ENCODE data around the gene CYB5R4.

Gene CYB5R4, protein sequence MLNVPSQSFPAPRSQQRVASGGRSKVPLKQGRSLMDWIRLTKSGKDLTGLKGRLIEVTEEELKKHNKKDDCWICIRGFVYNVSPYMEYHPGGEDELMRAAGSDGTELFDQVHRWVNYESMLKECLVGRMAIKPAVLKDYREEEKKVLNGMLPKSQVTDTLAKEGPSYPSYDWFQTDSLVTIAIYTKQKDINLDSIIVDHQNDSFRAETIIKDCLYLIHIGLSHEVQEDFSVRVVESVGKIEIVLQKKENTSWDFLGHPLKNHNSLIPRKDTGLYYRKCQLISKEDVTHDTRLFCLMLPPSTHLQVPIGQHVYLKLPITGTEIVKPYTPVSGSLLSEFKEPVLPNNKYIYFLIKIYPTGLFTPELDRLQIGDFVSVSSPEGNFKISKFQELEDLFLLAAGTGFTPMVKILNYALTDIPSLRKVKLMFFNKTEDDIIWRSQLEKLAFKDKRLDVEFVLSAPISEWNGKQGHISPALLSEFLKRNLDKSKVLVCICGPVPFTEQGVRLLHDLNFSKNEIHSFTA

DNA sequence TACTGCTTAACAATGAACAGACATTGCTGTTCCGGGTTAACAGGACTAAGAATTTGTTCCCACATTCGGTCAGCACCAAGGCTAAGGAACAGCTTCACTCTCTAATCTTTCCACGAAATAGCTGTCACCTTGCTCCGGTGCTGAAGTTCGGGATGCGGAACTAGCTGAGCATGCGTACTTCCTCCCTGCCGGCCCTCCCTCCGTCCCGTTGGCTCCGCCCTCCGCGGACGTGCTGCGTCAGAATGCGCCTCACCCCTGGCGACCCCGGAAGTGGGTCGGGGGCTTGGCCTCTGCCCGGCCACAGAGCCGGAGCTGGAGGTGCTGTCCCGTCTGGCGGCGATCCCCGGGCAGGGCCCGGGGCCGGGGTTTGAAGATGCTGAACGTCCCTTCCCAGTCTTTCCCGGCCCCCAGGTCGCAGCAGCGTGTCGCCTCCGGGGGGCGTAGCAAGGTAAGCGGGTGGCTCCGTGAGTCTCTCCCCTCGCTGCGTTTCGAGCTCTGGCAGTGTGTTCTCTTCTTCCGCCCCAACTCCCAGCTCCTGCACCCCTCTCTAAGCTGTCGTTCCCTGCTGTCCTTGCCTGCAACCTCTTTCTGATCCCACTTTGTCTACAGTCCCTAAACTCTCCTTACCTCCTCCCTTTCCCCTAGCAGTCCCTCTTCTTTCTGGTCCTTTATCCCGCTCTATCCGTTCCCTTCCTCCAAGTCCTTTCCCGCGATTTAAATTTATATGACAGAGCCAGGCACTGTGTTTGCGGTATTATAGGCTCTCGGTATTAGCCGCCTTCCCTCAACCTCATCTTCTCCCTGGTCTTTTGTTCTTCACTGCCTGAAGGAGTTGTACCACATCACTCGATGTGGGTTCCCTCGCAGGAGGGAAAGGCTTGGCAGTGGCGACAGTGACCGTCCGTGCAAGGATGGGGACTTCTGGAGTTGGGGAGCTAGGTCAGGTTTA is at the start of gene CYB5R4:
CYB5R4 (plus strand) TSS at position 280 of the 949 bp plus-strand sequence; CDS start at position 374, 94 bp downstream.
- CTCF ChIA-PET = interaction anchor here (0.6 to 2.4 kb wide), 12 partner anchors 8 to 1464 kb away, joined by 3 to 7 read pairs (median 3); partner anchors contain the start of gene CEP162
- POLR2A ChIA-PET = interaction anchor here (0.6 to 1.0 kb wide), 2 partner anchors 8 to 10 kb away, joined by 3 read pairs; no protein-coding TSS in a partner anchor
- DNase-seq (ENCODE audit: low read depth, low spot score) = peak; percentile 74
- peak within 1 kb of the TSS; percentile 89 for H3K4me3 ChIP-seq (ENCODE audit: low read depth, low read length)
- TF ChIP-seq, protein P1, sequence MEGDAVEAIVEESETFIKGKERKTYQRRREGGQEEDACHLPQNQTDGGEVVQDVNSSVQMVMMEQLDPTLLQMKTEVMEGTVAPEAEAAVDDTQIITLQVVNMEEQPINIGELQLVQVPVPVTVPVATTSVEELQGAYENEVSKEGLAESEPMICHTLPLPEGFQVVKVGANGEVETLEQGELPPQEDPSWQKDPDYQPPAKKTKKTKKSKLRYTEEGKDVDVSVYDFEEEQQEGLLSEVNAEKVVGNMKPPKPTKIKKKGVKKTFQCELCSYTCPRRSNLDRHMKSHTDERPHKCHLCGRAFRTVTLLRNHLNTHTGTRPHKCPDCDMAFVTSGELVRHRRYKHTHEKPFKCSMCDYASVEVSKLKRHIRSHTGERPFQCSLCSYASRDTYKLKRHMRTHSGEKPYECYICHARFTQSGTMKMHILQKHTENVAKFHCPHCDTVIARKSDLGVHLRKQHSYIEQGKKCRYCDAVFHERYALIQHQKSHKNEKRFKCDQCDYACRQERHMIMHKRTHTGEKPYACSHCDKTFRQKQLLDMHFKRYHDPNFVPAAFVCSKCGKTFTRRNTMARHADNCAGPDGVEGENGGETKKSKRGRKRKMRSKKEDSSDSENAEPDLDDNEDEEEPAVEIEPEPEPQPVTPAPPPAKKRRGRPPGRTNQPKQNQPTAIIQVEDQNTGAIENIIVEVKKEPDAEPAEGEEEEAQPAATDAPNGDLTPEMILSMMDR (IDR thresholded peaks at IDR 0.05; ENCODE audit: insufficient read depth, low read length, missing control alignments) = peak; percentile 67

DNA sequence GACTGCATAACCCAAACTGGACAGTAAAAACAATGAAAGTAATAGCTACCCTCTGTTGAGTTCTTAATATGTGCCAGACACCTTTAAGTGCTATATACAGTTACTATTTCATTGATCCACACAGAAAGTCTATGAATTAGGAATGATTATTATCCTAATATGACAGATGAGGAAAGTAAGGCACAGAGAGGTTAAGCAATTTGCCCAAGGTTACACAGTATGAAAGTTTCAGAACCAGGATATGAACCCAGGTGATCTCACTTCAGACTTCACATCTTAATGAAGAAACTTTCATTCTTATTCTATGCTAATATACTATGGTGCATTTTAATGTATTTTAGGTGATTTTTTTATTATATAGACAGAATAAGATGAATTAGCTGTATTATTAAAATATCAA is 46.9 kb upstream of the CYB5R4 start:
- no peak for DNase-seq (ENCODE audit: low read depth, low spot score)
- TF ChIP-seq, protein P1 (IDR thresholded peaks at IDR 0.05; ENCODE audit: insufficient read depth, low read length, missing control alignments) = no peak
- H3K4me3 ChIP-seq (ENCODE audit: low read depth, low read length) = no peak overlapping the region
- POLR2A ChIA-PET = no interaction called here
- CTCF ChIA-PET = no interaction called here

DNA sequence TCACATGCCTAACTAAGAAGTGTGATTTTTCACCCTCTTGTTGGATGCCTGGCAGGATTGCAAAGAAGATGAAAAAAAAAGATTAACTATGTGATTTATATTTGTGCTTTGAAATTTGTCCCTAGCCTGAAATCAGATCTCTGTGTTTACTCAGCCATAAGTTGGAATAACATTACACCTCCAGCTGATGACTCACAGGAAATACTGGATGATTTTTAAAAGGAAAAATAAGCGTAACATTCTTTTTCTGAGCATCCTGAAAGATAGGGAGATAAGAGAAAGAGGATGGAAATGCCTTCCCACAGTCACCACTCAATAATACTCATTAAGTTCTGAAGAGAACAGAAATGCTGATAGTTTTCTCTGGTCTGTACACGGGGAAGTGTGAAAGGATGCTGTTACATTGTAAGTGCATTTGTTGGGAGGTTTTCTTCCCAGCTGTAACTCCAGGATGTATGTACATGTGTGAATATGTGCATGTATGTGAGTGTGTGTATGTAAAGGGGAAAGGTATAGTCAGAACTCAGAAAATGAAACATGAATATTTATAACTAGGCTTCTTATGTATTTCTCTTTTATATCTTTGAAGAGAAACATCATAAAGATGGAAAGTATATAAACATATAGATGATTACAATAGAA is 43.7 kb upstream of the CYB5R4 start:
- TF ChIP-seq, protein P1 (IDR thresholded peaks at IDR 0.05; ENCODE audit: insufficient read depth, low read length, missing control alignments) = no peak
- no peak for DNase-seq (ENCODE audit: low read depth, low spot score)
- CTCF ChIA-PET = no interaction called here
- no peak overlapping the region for H3K4me3 ChIP-seq (ENCODE audit: low read depth, low read length)
- POLR2A ChIA-PET = no interaction called here

DNA sequence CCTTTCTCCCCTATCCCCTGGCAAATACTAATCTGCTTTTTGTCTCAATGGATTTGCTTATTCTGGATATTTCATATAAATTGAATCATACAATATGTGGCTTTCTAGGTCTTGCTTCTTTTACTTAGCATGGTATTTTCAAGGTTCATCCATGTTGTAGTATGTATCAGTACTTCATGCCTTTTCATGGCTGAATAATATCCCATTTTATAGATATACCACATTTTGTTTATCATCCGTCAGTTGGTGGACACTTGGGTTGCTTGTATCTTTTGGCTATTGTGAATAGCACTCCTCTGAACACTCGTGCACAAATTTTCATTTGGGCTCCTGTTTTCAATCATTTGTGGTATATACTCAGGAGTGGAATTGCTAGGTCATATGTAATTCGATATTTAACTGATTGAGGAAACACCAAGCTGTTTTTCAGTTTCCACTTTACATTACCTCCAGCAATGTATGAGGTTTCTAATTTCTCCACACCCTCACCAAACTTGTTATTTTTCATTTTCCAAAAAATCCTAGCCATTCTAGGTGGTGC is 36.8 kb upstream of the CYB5R4 start:
- CTCF ChIA-PET = no interaction called here
- POLR2A ChIA-PET = no interaction called here
- no peak overlapping the region for H3K4me3 ChIP-seq (ENCODE audit: low read depth, low read length)
- TF ChIP-seq, protein P1 (IDR thresholded peaks at IDR 0.05; ENCODE audit: insufficient read depth, low read length, missing control alignments) = no peak
- DNase-seq (ENCODE audit: low read depth, low spot score) = no peak

DNA sequence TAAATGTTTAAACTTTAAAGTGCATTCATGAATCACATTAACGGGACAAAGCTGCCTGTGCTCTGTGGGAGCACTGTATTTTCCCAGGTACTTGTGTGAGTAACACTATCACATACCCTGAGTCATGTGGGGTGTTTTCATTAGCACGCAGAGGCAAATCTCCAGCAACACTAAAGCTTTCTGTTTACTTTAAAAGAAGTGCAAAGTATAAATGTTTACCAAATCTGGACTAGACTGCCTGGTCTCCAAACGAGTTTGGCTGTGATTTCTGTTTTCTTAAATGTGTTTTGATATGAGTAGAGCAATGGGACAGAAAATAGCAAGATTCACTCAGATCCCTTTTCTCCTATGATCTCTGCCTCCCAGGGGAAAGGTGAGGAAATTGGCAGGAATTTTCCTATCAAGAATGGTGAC is 35.1 kb upstream of the CYB5R4 start:
- no peak for DNase-seq (ENCODE audit: low read depth, low spot score)
- ChIA-PET POLR2A (no interaction called here), CTCF (no interaction called here)
- TF ChIP-seq, protein P1 (IDR thresholded peaks at IDR 0.05; ENCODE audit: insufficient read depth, low read length, missing control alignments) = no peak
- no peak overlapping the region for H3K4me3 ChIP-seq (ENCODE audit: low read depth, low read length)

Measured in AG04449 (cell line).